Calu3 (cell line): Measurements from ENCODE around the gene RCHY1. TPM values are rescaled to one million over a fixed set of nuclear protein-coding genes. Genes with fewer than 3 reads are reported as not detected.

Experiments used
- BruUV-seq: library from RNA; stranded (reverse); fragments of 400-500 nt; replicated peaks from 2 replicates; lab custom pipeline; 2021; lab: Mats Ljungman, UMichigan
- CTCF ChIA-PET: fragments of 300-600 bp; sonication (Branson Sonifier 250); formaldehyde crosslinking; loops from one replicate; lab custom pipeline; 2022; ENCODE audit warnings: antibody characterized with exemption; lab: Charles Lee
- DNase-seq: peaks from one replicate; pipeline ENCODE4 v3.0.0; 2022
- H3K27ac Mint-ChIP-seq: one replicate; pipeline ENCODE4 v1.8.0; 2022; ENCODE audit warnings: mixed read lengths; ENCODE audit not compliant: unreplicated experiment
- H3K27me3 Mint-ChIP-seq: one replicate; pipeline ENCODE4 v1.8.0; 2022; ENCODE audit warnings: mixed read lengths; ENCODE audit not compliant: unreplicated experiment
- H3K36me3 Mint-ChIP-seq: one replicate; pipeline ENCODE4 v1.8.0; 2022; ENCODE audit warnings: mild to moderate bottlenecking, moderate library complexity, mixed read lengths; ENCODE audit not compliant: insufficient read depth, unreplicated experiment
- H3K4me1 Mint-ChIP-seq: one replicate; pipeline ENCODE4 v1.8.0; 2022; ENCODE audit warnings: mild to moderate bottlenecking, low read depth, mixed read lengths; ENCODE audit not compliant: unreplicated experiment
- H3K4me3 Mint-ChIP-seq: one replicate; pipeline ENCODE4 v1.8.0; 2022; ENCODE audit warnings: mild to moderate bottlenecking, low read depth, moderate library complexity, mixed read lengths; ENCODE audit not compliant: unreplicated experiment
- H3K9me3 Mint-ChIP-seq: one replicate; pipeline ENCODE4 v1.8.0; 2022; ENCODE audit warnings: low read depth, mixed read lengths; ENCODE audit not compliant: unreplicated experiment
- CTCF ChIP-seq: fragments of 200-600 bp; IDR thresholded peaks from one replicate; pipeline ENCODE4 v1.8.0; 2022; ENCODE audit warnings: antibody characterized with exemption; ENCODE audit not compliant: unreplicated experiment
- intact Hi-C: fragments of 100-400 bp; cut with micrococcal nuclease; formaldehyde crosslinking; loops from one replicate; pipeline ENCODE4 v1.10.0; 2022; ENCODE audit not compliant: unreplicated experiment
- total RNA-seq: library from RNA; stranded (reverse); gene quantifications from 2 replicates; pipeline ENCODE4 v1.2.3, GENCODE V29; 2022

RCHY1 gene
- total RNA-seq, 1 experiment from 2014 or later = 12.5 TPM

DNA sequence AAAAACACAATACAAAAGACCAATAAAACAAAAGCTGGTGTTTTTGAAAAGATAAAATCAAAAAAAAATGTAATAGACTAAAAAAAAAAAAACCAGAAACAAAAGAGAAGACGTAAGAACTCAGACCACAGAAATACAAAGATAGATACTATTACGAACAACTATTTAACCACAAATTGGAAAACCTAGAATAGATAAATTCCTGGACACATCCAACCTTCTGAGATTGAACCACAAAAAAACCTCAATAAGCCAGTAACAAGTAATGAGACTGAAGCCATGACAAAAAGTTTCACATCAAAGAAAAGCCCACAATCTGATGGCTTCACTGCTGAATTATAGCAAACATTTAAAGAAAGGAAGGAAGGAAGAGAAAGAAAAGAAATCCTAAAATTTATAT, 16.2 kb downstream of the RCHY1 start:
- Mint-ChIP-seq H3K27me3 (no peaks in the 10 kb centered on the region), H3K4me1 (no peaks in the 10 kb centered on the region), H3K4me3 (no peak overlapping the region), H3K36me3 (peaks cover 7% of the 10 kb centered on the region), H3K9me3 (peaks cover 6% of the 10 kb centered on the region), H3K27ac (no peak overlapping the region)
- TF ChIP-seq CTCF = no peak
- DNase-seq = no peak
- CTCF ChIA-PET = no interaction called here
- BruUV-seq = no TSS peak
- intact Hi-C loops = no loop called here

DNA sequence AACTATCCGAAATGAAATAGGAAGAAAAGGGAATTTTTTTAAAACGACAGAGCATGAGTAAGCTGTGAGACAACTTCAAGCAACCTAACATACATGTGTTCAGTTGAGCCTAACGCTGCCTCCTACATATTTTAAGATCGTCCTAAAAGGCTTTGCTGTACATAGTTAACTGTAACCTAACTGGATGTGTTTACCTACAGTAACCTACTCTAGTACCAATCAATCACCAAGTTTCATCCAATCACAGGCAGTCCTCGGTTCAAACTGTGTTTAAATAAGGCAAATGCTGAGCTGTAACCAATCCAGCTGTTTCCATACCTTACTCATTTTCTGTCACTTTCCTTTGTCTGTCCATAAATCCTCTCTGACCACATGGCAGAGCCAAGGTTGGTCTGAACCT, 17.1 kb downstream of the RCHY1 start:
- CTCF ChIA-PET = no interaction called here
- H3K36me3 Mint-ChIP-seq = peaks cover 7% of the 10 kb centered on the region

GRCh38 chr4:75496406-75496805, 17.8 kb downstream of the RCHY1 start:
- intact Hi-C loops = no loop called here

More for the DNA sequence above, 17.1 kb downstream of the RCHY1 start:
- H3K4me1 Mint-ChIP-seq = no peaks in the 10 kb centered on the region
- intact Hi-C loops = no loop called here
- TF ChIP-seq CTCF = no peak
- H3K27me3 Mint-ChIP-seq = no peaks in the 10 kb centered on the region
- DNase-seq = no peak
- no TSS peak for BruUV-seq
- H3K27ac Mint-ChIP-seq = no peak overlapping the region
- peaks cover 6% of the 10 kb centered on the region for H3K9me3 Mint-ChIP-seq
- H3K4me3 Mint-ChIP-seq = no peak overlapping the region

GRCh38 chr4:75495476-75495875, 18.7 kb downstream of the RCHY1 start:
- Mint-ChIP-seq H3K36me3 (peaks cover 7% of the 10 kb centered on the region), H3K4me3 (no peak overlapping the region), H3K9me3 (peaks cover 6% of the 10 kb centered on the region), H3K4me1 (no peaks in the 10 kb centered on the region), H3K27me3 (no peaks in the 10 kb centered on the region), H3K27ac (no peak overlapping the region)
- no TSS peak for BruUV-seq
- intact Hi-C loops = no loop called here
- TF ChIP-seq CTCF = no peak
- CTCF ChIA-PET = no interaction called here
- DNase-seq = no peak

More at GRCh38 chr4:75496406-75496805, 17.8 kb downstream of the RCHY1 start:
- CTCF ChIA-PET = no interaction called here
- Mint-ChIP-seq H3K27ac (no peak overlapping the region), H3K36me3 (peaks cover 7% of the 10 kb centered on the region), H3K4me3 (no peak overlapping the region), H3K27me3 (no peaks in the 10 kb centered on the region), H3K4me1 (no peaks in the 10 kb centered on the region), H3K9me3 (peaks cover 6% of the 10 kb centered on the region)
- BruUV-seq = no TSS peak
- TF ChIP-seq CTCF = no peak
- no peak for DNase-seq
